GM12874 (cell line): ENCODE measurements around the gene HMGB4.

ENCODE experiments used
- TF ChIP-seq, protein P1 (sequence below): IDR thresholded peaks from 2 replicates; pipeline ENCODE4 v1.5.1; 2011; ENCODE audit warnings: low read depth, mild to moderate bottlenecking, control low read depth, low read length, moderate library complexity; ENCODE audit not compliant: insufficient read depth

HMGB4 gene

GRCh38 chr1:33846861-33847260, 17.0 kb upstream of the HMGB4 start:
- TF ChIP-seq, protein P1, sequence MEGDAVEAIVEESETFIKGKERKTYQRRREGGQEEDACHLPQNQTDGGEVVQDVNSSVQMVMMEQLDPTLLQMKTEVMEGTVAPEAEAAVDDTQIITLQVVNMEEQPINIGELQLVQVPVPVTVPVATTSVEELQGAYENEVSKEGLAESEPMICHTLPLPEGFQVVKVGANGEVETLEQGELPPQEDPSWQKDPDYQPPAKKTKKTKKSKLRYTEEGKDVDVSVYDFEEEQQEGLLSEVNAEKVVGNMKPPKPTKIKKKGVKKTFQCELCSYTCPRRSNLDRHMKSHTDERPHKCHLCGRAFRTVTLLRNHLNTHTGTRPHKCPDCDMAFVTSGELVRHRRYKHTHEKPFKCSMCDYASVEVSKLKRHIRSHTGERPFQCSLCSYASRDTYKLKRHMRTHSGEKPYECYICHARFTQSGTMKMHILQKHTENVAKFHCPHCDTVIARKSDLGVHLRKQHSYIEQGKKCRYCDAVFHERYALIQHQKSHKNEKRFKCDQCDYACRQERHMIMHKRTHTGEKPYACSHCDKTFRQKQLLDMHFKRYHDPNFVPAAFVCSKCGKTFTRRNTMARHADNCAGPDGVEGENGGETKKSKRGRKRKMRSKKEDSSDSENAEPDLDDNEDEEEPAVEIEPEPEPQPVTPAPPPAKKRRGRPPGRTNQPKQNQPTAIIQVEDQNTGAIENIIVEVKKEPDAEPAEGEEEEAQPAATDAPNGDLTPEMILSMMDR = no peak

DNA sequence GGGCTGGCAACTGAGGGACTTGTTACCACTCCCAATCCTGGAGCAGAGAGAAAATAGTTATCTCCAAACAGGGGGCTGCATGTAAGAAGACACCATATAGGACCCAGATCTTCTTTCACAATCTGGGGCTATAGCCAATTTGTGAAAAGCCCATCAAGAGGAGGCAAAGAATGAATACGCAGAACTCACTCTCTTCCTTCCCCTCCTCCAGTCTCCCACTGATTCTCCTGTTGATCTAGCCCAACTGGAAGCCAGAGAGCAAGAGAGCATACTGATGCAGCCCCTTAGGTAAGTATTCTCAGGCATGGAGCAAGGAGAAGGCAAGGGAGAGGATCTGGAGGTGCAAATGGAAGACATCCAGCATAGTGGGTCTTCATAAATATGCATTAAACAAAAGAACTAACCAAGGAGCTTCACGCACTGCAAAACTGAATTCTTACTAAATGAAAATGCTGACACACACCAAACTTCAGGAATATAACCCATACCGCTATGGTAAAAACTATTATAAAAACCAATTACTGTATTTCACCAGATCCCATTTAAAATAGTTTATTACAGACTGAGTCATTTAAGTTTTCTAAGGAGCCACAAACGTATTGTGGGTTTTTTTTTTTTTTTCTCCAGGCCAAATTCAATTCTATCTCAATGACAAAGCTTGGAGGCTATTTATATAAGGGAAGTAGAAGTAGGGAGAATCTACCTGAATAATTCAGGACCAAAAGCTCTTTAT, 15.5 kb upstream of the HMGB4 start:
- TF ChIP-seq, protein P1 = no peak

DNA sequence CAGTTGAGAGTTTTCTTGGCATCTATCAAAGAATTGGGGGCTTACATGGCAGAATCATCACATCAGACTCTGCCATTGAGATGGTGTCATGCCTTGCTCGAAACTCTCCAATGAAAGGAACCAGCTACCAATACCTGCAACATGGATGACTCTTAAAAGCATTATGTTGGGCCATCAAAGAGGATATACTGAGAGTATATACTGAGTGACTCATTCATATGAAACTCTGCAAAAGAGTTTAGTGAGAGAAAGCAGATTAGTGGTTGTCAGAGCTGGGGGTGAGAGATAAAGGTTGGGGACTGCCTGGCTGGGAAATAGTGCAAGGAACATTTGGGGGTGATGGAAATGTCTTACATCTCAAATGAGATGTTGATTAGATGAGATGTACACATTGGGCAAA, 14.7 kb upstream of the HMGB4 start:
- TF ChIP-seq, protein P1 = no peak

- TF ChIP-seq, protein P1 = no peak
Measured at GRCh38 chr1:33850481-33850880, 13.4 kb upstream of the HMGB4 start.

DNA sequence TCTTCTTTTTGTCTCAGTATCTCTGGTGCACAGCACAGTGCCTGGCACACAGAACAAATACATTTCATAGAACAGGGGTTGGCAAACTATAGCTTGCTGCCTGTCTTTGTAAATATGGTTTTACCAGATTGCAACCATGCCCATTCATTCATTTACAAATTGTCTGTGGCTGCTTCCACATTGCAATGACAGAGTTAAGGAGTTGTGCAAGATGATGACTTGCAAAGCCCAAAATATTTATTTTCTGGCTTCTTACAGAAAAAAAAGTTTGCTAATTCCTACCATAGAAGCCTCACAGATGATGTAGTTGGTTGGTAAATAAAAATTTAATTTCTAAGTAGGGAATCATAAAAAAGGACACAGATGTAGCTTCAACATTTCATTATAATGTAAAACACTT, 11.2 kb upstream of the HMGB4 start:
- TF ChIP-seq, protein P1 = no peak

- TF ChIP-seq, protein P1 = no peak
Measured at GRCh38 chr1:33853431-33853830, 10.4 kb upstream of the HMGB4 start.

DNA sequence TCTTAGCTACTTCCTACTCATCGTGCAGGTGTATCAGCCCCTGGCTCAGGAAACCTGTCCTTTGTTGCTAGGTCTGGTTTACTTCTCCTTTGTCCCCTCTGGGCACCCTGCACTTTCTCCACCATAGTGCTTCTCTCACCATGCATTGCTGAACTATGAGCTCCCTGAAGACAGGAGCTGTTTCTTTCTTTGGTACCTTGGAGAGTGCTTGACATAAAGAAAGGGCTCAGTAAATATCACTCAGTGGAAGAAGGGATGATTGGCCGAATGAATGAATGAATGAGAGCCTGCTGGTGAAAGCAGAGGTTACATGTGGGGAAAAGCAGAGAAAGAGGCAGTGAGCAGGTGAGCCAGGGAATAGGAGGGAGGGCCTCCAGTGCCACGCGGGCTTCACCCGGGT, 9.8 kb upstream of the HMGB4 start:
- TF ChIP-seq, protein P1 = no peak
